Tibial artery (tissue), 4 donors: ENCODE measurements around the gene METTL16.

Experiments used
- DNase-seq, 2 donors: peaks; one replicate each; pipeline ENCODE4 v3.0.0-alpha.2; 2019
- H3K27ac ChIP-seq, 2 donors: fragments of 200-600 bp; sonication (generic) in 1 of 2; 1 replicate in 1 of 2; 2 replicates in 1 of 2; pipeline ENCODE4 v1.5.1; 2018 to 2019; ENCODE audit warnings: mild to moderate bottlenecking in 1 of 2
- H3K27me3 ChIP-seq, 2 donors: fragments of 200-600 bp; sonication (generic) in 1 of 2; one replicate each; pipeline versions ENCODE4 v1.5.1 to v1.6.0; 2016 to 2019
- H3K36me3 ChIP-seq, 3 donors: fragments of 200-600 bp; sonication (generic) in 2 of 3; one replicate each; pipeline ENCODE4 v1.5.1; 2016 to 2019; ENCODE audit warnings: mild to moderate bottlenecking in 2 of 3
- H3K4me1 ChIP-seq, 4 donors: fragments of 200-600 bp; sonication (generic) in 2 of 4; 1 replicate in 3 of 4; 2 replicates in 1 of 4; pipeline ENCODE4 v1.5.1; 2016 to 2019
- H3K4me3 ChIP-seq, 2 donors: fragments of 200-600 bp; sonication (generic) in 1 of 2; 1 replicate in 1 of 2; 2 replicates in 1 of 2; pipeline ENCODE4 v1.5.1; 2018 to 2019; ENCODE audit warnings: mild to moderate bottlenecking in 2 of 2
- H3K9me3 ChIP-seq, 3 donors: fragments of 200-600 bp; sonication (generic) in 1 of 3; one replicate each; pipeline ENCODE4 v1.5.1; 2016 to 2019
- intact Hi-C: fragments of 100-400 bp; cut with DNase I; formaldehyde crosslinking; loops from one replicate; pipeline ENCODE4 v1.15.0; 2023; ENCODE audit warnings: low total_unique reads
- TF ChIP-seq, protein P1 (sequence below), 2 experiments: fragments of 200-600 bp in 1 of 2; fragments of 450-650 bp in 1 of 2; IDR thresholded peaks; one replicate each; pipeline ENCODE4 v1.5.1; 2017 to 2019; ENCODE audit warnings: antibody characterized with exemption in 2 of 2, mild to moderate bottlenecking in 1 of 2, moderate library complexity in 1 of 2

Gene METTL16

DNA sequence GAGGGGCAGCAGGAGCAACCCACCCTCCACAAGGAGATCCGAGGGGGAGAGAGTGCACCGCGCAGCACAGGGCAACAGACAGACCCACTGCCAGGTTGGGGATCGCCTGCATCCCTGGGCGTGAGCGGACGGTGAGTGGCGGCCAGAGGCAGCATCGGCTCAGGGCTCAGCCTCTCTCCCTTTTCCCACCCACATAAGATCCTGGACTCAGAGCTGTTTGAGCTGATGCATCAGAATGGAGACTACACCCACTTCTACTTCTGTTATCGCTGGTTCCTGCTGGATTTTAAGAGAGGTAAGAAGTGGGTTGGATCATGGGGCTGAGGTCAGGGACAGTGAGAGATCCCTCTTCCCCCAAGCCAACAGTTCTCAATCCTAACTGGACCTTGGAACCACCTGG lies 134.0 kb downstream of the METTL16 start:
- intact Hi-C loops = no loop called here
- no peak overlapping the region for H3K4me3 ChIP-seq
- DNase-seq = no peak
- TF ChIP-seq, protein P1, sequence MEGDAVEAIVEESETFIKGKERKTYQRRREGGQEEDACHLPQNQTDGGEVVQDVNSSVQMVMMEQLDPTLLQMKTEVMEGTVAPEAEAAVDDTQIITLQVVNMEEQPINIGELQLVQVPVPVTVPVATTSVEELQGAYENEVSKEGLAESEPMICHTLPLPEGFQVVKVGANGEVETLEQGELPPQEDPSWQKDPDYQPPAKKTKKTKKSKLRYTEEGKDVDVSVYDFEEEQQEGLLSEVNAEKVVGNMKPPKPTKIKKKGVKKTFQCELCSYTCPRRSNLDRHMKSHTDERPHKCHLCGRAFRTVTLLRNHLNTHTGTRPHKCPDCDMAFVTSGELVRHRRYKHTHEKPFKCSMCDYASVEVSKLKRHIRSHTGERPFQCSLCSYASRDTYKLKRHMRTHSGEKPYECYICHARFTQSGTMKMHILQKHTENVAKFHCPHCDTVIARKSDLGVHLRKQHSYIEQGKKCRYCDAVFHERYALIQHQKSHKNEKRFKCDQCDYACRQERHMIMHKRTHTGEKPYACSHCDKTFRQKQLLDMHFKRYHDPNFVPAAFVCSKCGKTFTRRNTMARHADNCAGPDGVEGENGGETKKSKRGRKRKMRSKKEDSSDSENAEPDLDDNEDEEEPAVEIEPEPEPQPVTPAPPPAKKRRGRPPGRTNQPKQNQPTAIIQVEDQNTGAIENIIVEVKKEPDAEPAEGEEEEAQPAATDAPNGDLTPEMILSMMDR (IDR thresholded peaks at IDR 0.05) = no peak
- no peaks in the 10 kb centered on the region for H3K27me3 ChIP-seq
- peaks cover 6 to 87% (median 67%) of the 10 kb centered on the region in 3 donors for H3K36me3 ChIP-seq
- peaks cover 0 to 10% (median under 1%) of the 10 kb centered on the region in 4 donors for H3K4me1 ChIP-seq
- no peak overlapping the region for H3K27ac ChIP-seq
- H3K9me3 ChIP-seq = no peaks in the 10 kb centered on the region

- H3K4me1 ChIP-seq = peaks cover 0 to 2% (median 0%) of the 10 kb centered on the region in 4 donors
- intact Hi-C loops = no loop called here
- TF ChIP-seq, protein P1 (IDR thresholded peaks at IDR 0.05) = no peak
- H3K9me3 ChIP-seq = no peaks in the 10 kb centered on the region
- DNase-seq = no peak
- no peak overlapping the region for H3K27ac ChIP-seq
- H3K36me3 ChIP-seq = peaks cover 6 to 98% (median 78%) of the 10 kb centered on the region in 3 donors
- H3K27me3 ChIP-seq = no peaks in the 10 kb centered on the region
- H3K4me3 ChIP-seq = no peak overlapping the region
Observed at GRCh38 chr17:2376107-2376506, 135.6 kb downstream of the METTL16 start.

DNA sequence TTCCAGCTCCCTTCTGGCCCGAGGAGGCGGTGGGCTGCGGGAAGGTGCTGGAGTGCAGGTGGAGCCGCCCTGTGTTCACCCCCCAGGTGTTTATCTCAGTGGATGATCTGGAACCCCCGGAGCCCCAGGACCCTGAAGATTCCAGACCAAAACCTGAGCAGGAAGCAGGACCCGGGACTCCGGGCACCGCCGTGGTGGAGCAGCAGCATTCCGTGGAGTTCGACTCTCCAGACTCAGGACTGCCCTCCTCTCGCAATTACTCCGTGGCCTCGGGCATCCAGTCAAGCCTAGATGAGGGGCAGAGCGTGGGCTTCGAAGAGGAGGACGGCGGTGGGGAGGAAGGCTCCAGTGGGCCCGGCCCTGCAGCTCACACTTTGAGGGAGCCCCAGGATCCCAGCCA lies 136.3 kb downstream of the METTL16 start:
- Histone ChIP-seq H3K4me3 (no peak overlapping the region), H3K9me3 (no peaks in the 10 kb centered on the region), H3K36me3 (peaks cover 6 to 98% (median 81%) of the 10 kb centered on the region in 3 donors), H3K27me3 (no peaks in the 10 kb centered on the region), H3K27ac (no peak overlapping the region), H3K4me1 (no peaks in the 10 kb centered on the region)
- TF ChIP-seq, protein P1 (IDR thresholded peaks at IDR 0.05) = no peak
- DNase-seq = no peak
- intact Hi-C loops = no loop called here

DNA sequence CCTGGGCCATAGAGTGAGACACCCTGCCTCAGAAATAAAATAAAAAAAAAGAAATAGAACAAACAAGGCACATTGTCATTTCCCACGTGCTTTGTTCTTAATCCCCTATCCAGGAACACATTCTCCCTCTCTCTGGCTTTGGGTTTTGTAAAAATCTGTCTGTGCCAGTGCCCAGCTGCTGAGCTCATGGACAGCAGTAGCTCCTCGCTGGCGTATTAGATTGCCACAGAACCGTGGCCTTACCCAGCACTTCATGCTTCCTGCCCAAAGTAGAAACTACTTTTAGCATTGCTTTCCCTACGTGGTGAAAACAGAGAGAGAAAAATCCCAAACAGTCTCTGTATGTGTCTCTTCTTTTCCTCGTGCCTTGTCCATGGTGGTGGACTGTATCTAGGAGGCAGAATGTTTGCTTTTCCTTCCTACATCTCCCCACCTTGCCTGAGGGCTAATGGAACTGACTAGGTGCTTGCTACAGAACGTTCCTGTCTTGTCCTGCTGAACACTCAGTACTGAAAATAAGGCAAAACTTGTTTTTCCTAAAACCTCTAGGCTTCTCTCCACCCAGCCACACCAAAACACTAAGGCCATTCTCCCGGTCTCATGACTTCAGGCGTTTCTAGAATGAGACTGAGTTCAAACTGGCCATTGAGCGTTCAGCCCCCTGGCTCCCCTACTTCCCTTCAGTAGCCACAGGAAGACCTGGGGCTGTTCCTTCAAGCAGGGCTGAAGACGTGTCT lies 137.0 kb downstream of the METTL16 start:
- no peak for DNase-seq
- Histone ChIP-seq H3K27me3 (no peaks in the 10 kb centered on the region), H3K27ac (no peak overlapping the region), H3K9me3 (no peaks in the 10 kb centered on the region), H3K36me3 (peaks cover 6 to 98% (median 76%) of the 10 kb centered on the region in 3 donors), H3K4me3 (no peak overlapping the region), H3K4me1 (no peaks in the 10 kb centered on the region)
- intact Hi-C loops = no loop called here
- TF ChIP-seq, protein P1 (IDR thresholded peaks at IDR 0.05) = no peak

GRCh38 chr17:2373179-2373578 lies 138.5 kb downstream of the METTL16 start:
- Histone ChIP-seq H3K9me3 (no peaks in the 10 kb centered on the region), H3K4me1 (no peaks in the 10 kb centered on the region), H3K36me3 (peaks cover 6 to 98% (median 66%) of the 10 kb centered on the region in 3 donors), H3K27me3 (no peaks in the 10 kb centered on the region), H3K4me3 (no peak overlapping the region), H3K27ac (no peak overlapping the region)
- DNase-seq = no peak
- intact Hi-C loops = no loop called here
- TF ChIP-seq, protein P1 (IDR thresholded peaks at IDR 0.05) = no peak
